ENCODE results near the gene CYB5D1.

DNA sequence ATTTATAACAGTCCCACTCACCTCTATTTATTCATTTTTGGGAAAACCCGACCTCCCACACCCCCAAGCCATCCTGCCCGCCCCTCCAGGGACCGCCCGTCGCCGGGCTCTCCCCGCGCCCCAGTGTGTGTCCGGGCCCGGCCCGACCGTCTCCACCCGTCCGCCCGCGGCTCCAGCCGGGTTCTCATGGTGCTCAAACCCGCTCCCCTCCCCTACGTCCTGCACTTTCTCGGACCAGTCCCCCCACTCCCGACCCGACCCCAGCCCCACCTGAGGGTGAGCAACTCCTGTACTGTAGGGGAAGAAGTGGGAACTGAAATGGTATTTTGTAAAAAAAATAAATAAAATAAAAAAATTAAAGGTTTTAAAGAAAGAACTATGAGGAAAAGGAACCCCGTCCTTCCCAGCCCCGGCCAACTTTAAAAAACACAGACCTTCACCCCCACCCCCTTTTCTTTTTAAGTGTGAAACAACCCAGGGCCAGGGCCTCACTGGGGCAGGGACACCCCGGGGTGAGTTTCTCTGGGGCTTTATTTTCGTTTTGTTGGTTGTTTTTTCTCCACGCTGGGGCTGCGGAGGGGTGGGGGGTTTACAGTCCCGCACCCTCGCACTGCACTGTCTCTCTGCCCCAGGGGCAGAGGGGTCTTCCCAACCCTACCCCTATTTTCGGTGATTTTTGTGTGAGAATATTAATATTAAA, 3.6 kb upstream of the CYB5D1 start:
- TF ChIP-seq ZNF274 (IDR thresholded peaks at IDR 0.05; ENCODE audit: low read depth, low read length) (no peak), YY1 (IDR thresholded peaks at IDR 0.05; ENCODE audit: insufficient read depth, insufficient read length) (no peak)
